GM21526 (cell line): ENCODE data around the gene PCDHB12.

Experiments
- ATAC-seq: cut with Tn5 transposase; IDR thresholded peaks from one replicate; pipeline ENCODE4 v1.9.1; 2021; ENCODE audit warnings: moderate library complexity; ENCODE audit not compliant: unreplicated experiment, low FRiP score

The PCDHB12 gene

GRCh38 chr5:141260458-141261237 is 52.1 kb downstream of the PCDHB12 start:
- no peak for ATAC-seq

- no peak for ATAC-seq
Measured at GRCh38 chr5:141261238-141261546, 52.7 kb downstream of the PCDHB12 start.
